ENCODE results near the gene RUVBL1.

Gene RUVBL1

GRCh38 chr3:128167646-128167972 is 44.0 kb upstream of the RUVBL1 start:
- TF ChIP-seq POLR2AphosphoS5 (IDR thresholded peaks at IDR 0.05; ENCODE audit: low read depth, low read length): no peak
- no peak for TF ChIP-seq FOXP2 (optimal IDR thresholded peaks at IDR 0.05; ENCODE audit: borderline replicate concordance, extremely low read depth, extremely low read length, insufficient read depth)
- TF ChIP-seq TAF1 (IDR thresholded peaks at IDR 0.05; ENCODE audit: borderline replicate concordance, insufficient read depth, low read length): no peak
- TF ChIP-seq, protein P1, sequence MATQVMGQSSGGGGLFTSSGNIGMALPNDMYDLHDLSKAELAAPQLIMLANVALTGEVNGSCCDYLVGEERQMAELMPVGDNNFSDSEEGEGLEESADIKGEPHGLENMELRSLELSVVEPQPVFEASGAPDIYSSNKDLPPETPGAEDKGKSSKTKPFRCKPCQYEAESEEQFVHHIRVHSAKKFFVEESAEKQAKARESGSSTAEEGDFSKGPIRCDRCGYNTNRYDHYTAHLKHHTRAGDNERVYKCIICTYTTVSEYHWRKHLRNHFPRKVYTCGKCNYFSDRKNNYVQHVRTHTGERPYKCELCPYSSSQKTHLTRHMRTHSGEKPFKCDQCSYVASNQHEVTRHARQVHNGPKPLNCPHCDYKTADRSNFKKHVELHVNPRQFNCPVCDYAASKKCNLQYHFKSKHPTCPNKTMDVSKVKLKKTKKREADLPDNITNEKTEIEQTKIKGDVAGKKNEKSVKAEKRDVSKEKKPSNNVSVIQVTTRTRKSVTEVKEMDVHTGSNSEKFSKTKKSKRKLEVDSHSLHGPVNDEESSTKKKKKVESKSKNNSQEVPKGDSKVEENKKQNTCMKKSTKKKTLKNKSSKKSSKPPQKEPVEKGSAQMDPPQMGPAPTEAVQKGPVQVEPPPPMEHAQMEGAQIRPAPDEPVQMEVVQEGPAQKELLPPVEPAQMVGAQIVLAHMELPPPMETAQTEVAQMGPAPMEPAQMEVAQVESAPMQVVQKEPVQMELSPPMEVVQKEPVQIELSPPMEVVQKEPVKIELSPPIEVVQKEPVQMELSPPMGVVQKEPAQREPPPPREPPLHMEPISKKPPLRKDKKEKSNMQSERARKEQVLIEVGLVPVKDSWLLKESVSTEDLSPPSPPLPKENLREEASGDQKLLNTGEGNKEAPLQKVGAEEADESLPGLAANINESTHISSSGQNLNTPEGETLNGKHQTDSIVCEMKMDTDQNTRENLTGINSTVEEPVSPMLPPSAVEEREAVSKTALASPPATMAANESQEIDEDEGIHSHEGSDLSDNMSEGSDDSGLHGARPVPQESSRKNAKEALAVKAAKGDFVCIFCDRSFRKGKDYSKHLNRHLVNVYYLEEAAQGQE (IDR thresholded peaks at IDR 0.05; ENCODE audit: insufficient read depth in 1 of 2, low read depth in 2 of 2, low read length in 2 of 2): no peak
- no peak for TF ChIP-seq SIN3A (IDR thresholded peaks at IDR 0.05; ENCODE audit: borderline replicate concordance, insufficient read depth, low read length)

DNA sequence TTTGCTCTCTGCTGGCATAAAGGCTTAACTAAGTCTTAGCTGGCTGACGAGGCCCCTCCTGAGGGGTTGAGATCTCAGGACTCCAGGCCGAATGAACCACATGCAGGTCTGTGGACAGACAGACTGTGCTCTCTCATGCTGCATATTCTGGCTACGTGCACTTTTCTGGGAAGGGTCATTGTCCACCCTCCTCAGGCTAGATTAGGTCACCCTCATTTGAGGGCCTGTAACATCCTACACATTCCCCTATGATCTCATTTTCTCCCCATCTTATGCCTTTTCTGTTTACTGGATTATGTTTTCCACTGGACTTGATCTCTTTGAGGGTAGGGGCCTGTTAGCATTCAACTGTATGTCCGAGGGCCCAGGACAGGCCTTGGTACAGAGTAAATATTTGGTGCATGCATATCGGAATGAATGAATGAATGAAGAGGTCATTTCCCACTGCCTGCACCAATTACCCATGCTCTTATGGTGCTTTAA is 43.4 kb upstream of the RUVBL1 start:
- TF ChIP-seq FOXP2 (optimal IDR thresholded peaks at IDR 0.05; ENCODE audit: borderline replicate concordance, extremely low read depth, extremely low read length, insufficient read depth): no peak
- TF ChIP-seq SIN3A (IDR thresholded peaks at IDR 0.05; ENCODE audit: borderline replicate concordance, insufficient read depth, low read length): no peak
- TF ChIP-seq POLR2AphosphoS5 (IDR thresholded peaks at IDR 0.05; ENCODE audit: low read depth, low read length): no peak
- TF ChIP-seq, protein P1 (IDR thresholded peaks at IDR 0.05; ENCODE audit: insufficient read depth in 1 of 2, low read depth in 2 of 2, low read length in 2 of 2): no peak
- TF ChIP-seq TAF1 (IDR thresholded peaks at IDR 0.05; ENCODE audit: borderline replicate concordance, insufficient read depth, low read length): no peak

DNA sequence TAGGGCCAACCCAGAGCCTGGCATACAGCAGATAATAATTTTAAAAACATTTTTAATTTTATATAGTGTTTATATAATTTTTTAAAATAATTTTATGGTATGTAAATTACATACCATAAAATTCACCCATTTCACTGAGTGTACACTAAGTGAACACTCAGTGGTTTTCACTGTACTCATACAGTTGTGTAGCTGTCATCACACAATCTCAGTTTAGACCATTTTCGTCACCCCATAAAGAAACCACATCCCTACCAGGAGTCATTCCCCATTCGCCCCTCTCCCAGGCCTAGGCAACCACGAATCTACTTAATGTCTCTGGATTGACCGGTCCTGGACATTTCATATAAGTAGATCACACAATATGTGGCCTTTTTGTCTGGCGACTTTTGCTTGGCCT is 39.8 kb upstream of the RUVBL1 start:
- TF ChIP-seq TAF1 (IDR thresholded peaks at IDR 0.05; ENCODE audit: borderline replicate concordance, insufficient read depth, low read length): no peak
- TF ChIP-seq, protein P1 (IDR thresholded peaks at IDR 0.05; ENCODE audit: insufficient read depth in 1 of 2, low read depth in 2 of 2, low read length in 2 of 2): no peak

- no peak for TF ChIP-seq POLR2AphosphoS5 (IDR thresholded peaks at IDR 0.05; ENCODE audit: low read depth, low read length)
- no peak for TF ChIP-seq SIN3A (IDR thresholded peaks at IDR 0.05; ENCODE audit: borderline replicate concordance, insufficient read depth, low read length)
- no peak for TF ChIP-seq TAF1 (IDR thresholded peaks at IDR 0.05; ENCODE audit: borderline replicate concordance, insufficient read depth, low read length)
- TF ChIP-seq, protein P1 (IDR thresholded peaks at IDR 0.05; ENCODE audit: insufficient read depth in 1 of 2, low read depth in 2 of 2, low read length in 2 of 2): no peak
- TF ChIP-seq FOXP2 (optimal IDR thresholded peaks at IDR 0.05; ENCODE audit: borderline replicate concordance, extremely low read depth, extremely low read length, insufficient read depth): no peak
Measured at GRCh38 chr3:128160661-128161060, 37.0 kb upstream of the RUVBL1 start.

GRCh38 chr3:128155616-128156360 is 32.2 kb upstream of the RUVBL1 start:
- TF ChIP-seq TAF1 (IDR thresholded peaks at IDR 0.05; ENCODE audit: borderline replicate concordance, insufficient read depth, low read length) (no peak), FOXP2 (optimal IDR thresholded peaks at IDR 0.05; ENCODE audit: borderline replicate concordance, extremely low read depth, extremely low read length, insufficient read depth) (no peak), SIN3A (IDR thresholded peaks at IDR 0.05; ENCODE audit: borderline replicate concordance, insufficient read depth, low read length) (no peak), POLR2AphosphoS5 (IDR thresholded peaks at IDR 0.05; ENCODE audit: low read depth, low read length) (no peak)
- TF ChIP-seq, protein P1 (IDR thresholded peaks at IDR 0.05; ENCODE audit: insufficient read depth in 1 of 2, low read depth in 2 of 2, low read length in 2 of 2): no peak

Measured in PFSK-1 (cell line).